ENCODE measurements around the gene PTPN9.
A peak's percentile ranks its signal among the peaks of the same experiment; 100 is the strongest.
"Not testable (repeated sequence)": the region's sequence is repeated elsewhere in the genome, so short reads cannot be mapped to it uniquely, and the experiment has no call there.

PTPN9 gene

DNA sequence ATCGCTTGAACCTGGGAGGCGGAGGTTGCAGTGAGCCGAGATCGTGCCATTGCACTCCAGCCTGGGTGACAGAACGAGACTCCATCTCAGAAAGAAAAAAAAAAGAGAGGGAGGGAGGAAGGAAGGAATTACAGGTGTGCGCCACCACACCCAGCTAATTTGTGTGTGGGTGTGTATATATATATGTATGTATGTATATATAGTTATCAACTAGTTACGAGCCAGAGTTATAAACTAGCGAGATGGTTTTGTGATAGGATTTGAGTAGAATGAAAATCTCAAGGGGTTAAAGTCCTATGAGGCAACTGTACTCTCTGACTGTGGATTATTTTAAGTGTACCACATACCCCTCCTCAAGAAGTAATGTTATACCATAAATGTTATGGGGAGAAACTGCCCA lies 76.8 kb downstream of the PTPN9 start:
- H3K36me3 ChIP-seq (ENCODE audit: control insufficient read depth, insufficient read depth, low read length), result peaks cover 7% of the 10 kb centered on the region
- H3K4me1 ChIP-seq (ENCODE audit: control insufficient read depth, insufficient read depth, low read length), result no peaks in the 10 kb centered on the region
- no peak overlapping the region for H3K4me3 ChIP-seq (ENCODE audit: low read length)
- H3K9me3 ChIP-seq (ENCODE audit: control insufficient read depth, low read length), result no peaks in the 10 kb centered on the region
- H3K27me3 ChIP-seq (ENCODE audit: control insufficient read depth, insufficient read depth, low read length), result no peaks in the 10 kb centered on the region
- no peak overlapping the region for H3K9ac ChIP-seq (ENCODE audit: low read length)

DNA sequence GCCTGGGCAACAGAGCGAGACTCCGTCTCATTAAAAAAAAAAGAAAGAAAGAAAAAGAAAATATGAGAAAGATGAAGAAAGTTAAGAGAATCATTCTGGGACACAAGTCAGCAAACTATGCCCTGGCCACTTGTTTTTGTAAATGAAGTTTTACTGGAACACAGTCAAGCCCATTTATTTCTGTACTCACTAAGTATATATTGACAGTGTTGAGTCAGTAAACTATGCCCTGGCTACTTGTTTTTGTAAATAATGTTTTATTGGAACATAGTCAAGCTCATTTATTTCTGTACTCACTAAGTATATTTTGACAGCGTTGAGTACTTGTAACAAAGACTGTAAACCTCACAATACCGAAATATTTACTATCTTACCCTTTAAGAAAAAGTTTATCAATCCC lies 85.4 kb downstream of the PTPN9 start:
- Histone ChIP-seq H3K4me3 (ENCODE audit: low read length) (no peak overlapping the region), H3K9me3 (ENCODE audit: control insufficient read depth, low read length) (no peaks in the 10 kb centered on the region), H3K36me3 (ENCODE audit: control insufficient read depth, insufficient read depth, low read length) (no peaks in the 10 kb centered on the region), H3K9ac (ENCODE audit: low read length) (no peak overlapping the region), H3K27me3 (ENCODE audit: control insufficient read depth, insufficient read depth, low read length) (no peaks in the 10 kb centered on the region), H3K4me1 (ENCODE audit: control insufficient read depth, insufficient read depth, low read length) (no peaks in the 10 kb centered on the region)

DNA sequence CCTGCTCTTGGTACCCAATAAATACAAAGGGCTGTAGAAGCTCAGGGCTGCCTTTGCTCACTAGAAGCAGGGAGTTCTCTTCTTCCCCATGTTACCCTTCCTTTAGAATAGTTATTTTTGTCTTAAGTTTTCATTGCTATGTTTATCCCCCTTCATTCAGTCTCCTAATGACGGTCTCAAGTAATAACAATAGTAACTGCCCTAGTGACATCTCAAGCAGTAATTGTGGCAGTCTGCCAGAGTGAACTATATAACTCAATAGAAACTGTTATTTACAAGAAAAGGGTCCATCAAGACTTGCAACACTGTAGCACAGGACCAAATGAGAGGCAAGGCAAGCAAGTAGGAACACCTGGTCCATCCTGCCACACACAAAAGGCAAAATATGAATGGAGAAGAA lies 95.2 kb downstream of the PTPN9 start:
- H3K4me1 ChIP-seq (ENCODE audit: control insufficient read depth, insufficient read depth, low read length), result peaks cover 13% of the 10 kb centered on the region
- no peak overlapping the region for H3K4me3 ChIP-seq (ENCODE audit: low read length)
- no peaks in the 10 kb centered on the region for H3K36me3 ChIP-seq (ENCODE audit: control insufficient read depth, insufficient read depth, low read length)
- no peak overlapping the region for H3K9ac ChIP-seq (ENCODE audit: low read length)
- no peaks in the 10 kb centered on the region for H3K9me3 ChIP-seq (ENCODE audit: control insufficient read depth, low read length)
- H3K27me3 ChIP-seq (ENCODE audit: control insufficient read depth, insufficient read depth, low read length), result no peaks in the 10 kb centered on the region

DNA sequence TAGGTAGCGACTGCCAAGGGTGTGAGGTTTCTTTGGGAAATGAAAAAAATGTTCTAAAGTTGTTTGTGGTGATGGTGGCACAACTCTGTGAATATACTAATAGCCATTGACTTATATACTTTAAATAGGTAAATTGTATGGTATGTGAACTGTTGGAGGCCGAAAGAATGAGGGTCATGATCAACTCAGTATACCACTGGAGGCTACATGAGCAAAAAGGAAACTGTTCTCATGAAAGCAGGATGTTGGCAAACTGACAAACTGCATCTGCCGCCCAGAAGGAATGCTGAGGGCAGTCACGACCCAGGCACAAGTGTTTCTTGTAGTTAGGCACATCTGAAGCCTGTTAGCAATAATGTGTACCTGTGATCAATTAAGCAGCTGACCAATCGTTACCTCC lies 95.6 kb downstream of the PTPN9 start:
- H3K4me3 ChIP-seq (ENCODE audit: low read length); H3K9me3 ChIP-seq (ENCODE audit: control insufficient read depth, low read length); H3K36me3 ChIP-seq (ENCODE audit: control insufficient read depth, insufficient read depth, low read length); H3K9ac ChIP-seq (ENCODE audit: low read length); H3K27me3 ChIP-seq (ENCODE audit: control insufficient read depth, insufficient read depth, low read length): not testable (repeated sequence)
- peaks cover 13% of the 10 kb centered on the region for H3K4me1 ChIP-seq (ENCODE audit: control insufficient read depth, insufficient read depth, low read length)

- H3K9me3 ChIP-seq (ENCODE audit: control insufficient read depth, low read length), result no peaks in the 10 kb centered on the region
- H3K4me1 ChIP-seq (ENCODE audit: control insufficient read depth, insufficient read depth, low read length), result peaks cover 13% of the 10 kb centered on the region
- H3K36me3 ChIP-seq (ENCODE audit: control insufficient read depth, insufficient read depth, low read length), result no peaks in the 10 kb centered on the region
- H3K4me3 ChIP-seq (ENCODE audit: low read length), result no peak overlapping the region
- H3K27me3 ChIP-seq (ENCODE audit: control insufficient read depth, insufficient read depth, low read length), result no peaks in the 10 kb centered on the region
- H3K9ac ChIP-seq (ENCODE audit: low read length), result no peak overlapping the region
Measured at GRCh38 chr15:75483106-75483505, 96.0 kb downstream of the PTPN9 start.

DNA sequence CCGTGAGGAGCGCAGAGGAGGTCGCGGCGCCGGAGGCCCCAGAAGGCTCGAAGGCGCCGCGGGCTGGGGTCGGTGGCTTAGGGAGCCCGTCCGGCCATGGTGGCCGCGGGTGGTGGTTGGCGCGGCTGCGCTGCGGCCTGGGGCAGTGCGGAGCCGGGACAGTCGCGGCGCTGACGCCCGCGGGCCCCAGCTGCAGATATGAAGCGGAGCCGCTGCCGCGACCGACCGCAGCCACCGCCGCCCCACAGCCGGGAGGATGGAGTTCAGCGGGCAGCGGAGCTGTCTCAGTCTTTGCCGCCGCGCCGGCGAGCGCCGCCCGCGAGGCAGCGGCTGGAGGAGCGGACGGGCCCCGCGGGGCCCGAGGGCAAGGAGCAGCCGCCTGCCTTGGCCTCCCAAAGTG lies 98.7 kb downstream of the PTPN9 start:
- H3K27me3 ChIP-seq (ENCODE audit: control insufficient read depth, insufficient read depth, low read length); H3K36me3 ChIP-seq (ENCODE audit: control insufficient read depth, insufficient read depth, low read length); H3K9ac ChIP-seq (ENCODE audit: low read length); H3K4me3 ChIP-seq (ENCODE audit: low read length); H3K9me3 ChIP-seq (ENCODE audit: control insufficient read depth, low read length): not testable (repeated sequence)
- H3K4me1 ChIP-seq (ENCODE audit: control insufficient read depth, insufficient read depth, low read length), result peaks cover 13% of the 10 kb centered on the region

DNA sequence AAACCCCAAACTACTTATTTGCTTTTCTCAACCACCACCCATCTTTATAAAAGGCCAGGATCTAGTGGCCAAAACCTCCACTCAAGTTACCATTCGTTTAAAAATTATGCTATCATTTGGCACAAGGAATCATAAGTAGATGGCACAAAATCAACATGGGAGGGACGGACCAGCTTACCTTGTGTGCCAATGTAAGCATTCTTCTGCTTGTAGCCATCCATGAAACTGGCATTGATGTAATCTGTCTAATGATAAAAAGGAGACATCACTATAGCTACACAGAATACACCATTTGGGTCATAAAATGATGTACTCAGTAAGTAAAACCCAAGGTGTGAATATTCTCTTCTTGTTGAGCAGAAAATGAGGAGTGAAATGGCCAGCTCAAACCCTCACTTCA lies 99.4 kb downstream of the PTPN9 start:
- H3K9me3 ChIP-seq (ENCODE audit: control insufficient read depth, low read length), result no peaks in the 10 kb centered on the region
- no peaks in the 10 kb centered on the region for H3K27me3 ChIP-seq (ENCODE audit: control insufficient read depth, insufficient read depth, low read length)
- no peaks in the 10 kb centered on the region for H3K36me3 ChIP-seq (ENCODE audit: control insufficient read depth, insufficient read depth, low read length)
- H3K4me3 ChIP-seq (ENCODE audit: low read length), result no peak overlapping the region
- peaks cover 13% of the 10 kb centered on the region for H3K4me1 ChIP-seq (ENCODE audit: control insufficient read depth, insufficient read depth, low read length)
- no peak overlapping the region for H3K9ac ChIP-seq (ENCODE audit: low read length)

- H3K36me3 ChIP-seq (ENCODE audit: control insufficient read depth, insufficient read depth, low read length); H3K9me3 ChIP-seq (ENCODE audit: control insufficient read depth, low read length); H3K4me3 ChIP-seq (ENCODE audit: low read length); H3K27me3 ChIP-seq (ENCODE audit: control insufficient read depth, insufficient read depth, low read length); H3K9ac ChIP-seq (ENCODE audit: low read length); H3K4me1 ChIP-seq (ENCODE audit: control insufficient read depth, insufficient read depth, low read length): not testable (repeated sequence)
Measured at GRCh38 chr15:75477094-75477493, 102.0 kb downstream of the PTPN9 start.

GRCh38 chr15:75468913-75469598 lies 110.1 kb downstream of the PTPN9 start:
- Histone ChIP-seq H3K4me1 (ENCODE audit: control insufficient read depth, insufficient read depth, low read length) (no peaks in the 10 kb centered on the region), H3K36me3 (ENCODE audit: control insufficient read depth, insufficient read depth, low read length) (peaks cover 16% of the 10 kb centered on the region), H3K27me3 (ENCODE audit: control insufficient read depth, insufficient read depth, low read length) (no peaks in the 10 kb centered on the region), H3K4me3 (ENCODE audit: low read length) (no peak overlapping the region), H3K9ac (ENCODE audit: low read length) (no peak overlapping the region), H3K9me3 (ENCODE audit: control insufficient read depth, low read length) (no peaks in the 10 kb centered on the region)

- Histone ChIP-seq H3K27me3 (ENCODE audit: control insufficient read depth, insufficient read depth, low read length) (no peaks in the 10 kb centered on the region), H3K9ac (ENCODE audit: low read length) (no peak overlapping the region), H3K4me3 (ENCODE audit: low read length) (no peak overlapping the region), H3K36me3 (ENCODE audit: control insufficient read depth, insufficient read depth, low read length) (no peaks in the 10 kb centered on the region), H3K4me1 (ENCODE audit: control insufficient read depth, insufficient read depth, low read length) (peaks cover 17% of the 10 kb centered on the region), H3K9me3 (ENCODE audit: control insufficient read depth, low read length) (no peaks in the 10 kb centered on the region)
Measured at GRCh38 chr15:75460646-75461045, 118.5 kb downstream of the PTPN9 start.

DNA sequence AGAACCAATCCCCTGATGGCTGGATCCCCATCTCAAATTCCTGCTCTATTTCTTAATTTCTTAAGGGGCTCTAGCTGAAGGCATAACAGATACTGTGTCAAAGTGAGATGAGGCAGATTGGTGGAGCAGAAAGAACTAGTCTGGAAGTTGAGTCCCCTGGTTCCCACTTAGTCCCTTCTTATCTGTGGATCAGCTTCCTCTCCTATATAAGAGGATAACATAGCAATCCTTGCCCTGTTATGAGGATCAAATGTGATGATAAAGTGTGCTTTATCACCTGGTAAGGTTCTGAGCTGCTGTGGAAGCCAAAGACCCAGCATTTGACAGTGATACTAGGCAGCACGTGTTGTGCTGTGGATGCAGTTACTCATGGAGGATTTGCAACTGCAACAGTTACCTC lies 119.5 kb downstream of the PTPN9 start:
- H3K27me3 ChIP-seq (ENCODE audit: control insufficient read depth, insufficient read depth, low read length), result no peaks in the 10 kb centered on the region
- H3K36me3 ChIP-seq (ENCODE audit: control insufficient read depth, insufficient read depth, low read length), result no peaks in the 10 kb centered on the region
- H3K9ac ChIP-seq (ENCODE audit: low read length), result no peak overlapping the region
- H3K4me3 ChIP-seq (ENCODE audit: low read length), result no peak overlapping the region
- peaks cover 17% of the 10 kb centered on the region for H3K4me1 ChIP-seq (ENCODE audit: control insufficient read depth, insufficient read depth, low read length)
- no peaks in the 10 kb centered on the region for H3K9me3 ChIP-seq (ENCODE audit: control insufficient read depth, low read length)

- Histone ChIP-seq H3K36me3 (ENCODE audit: control insufficient read depth, insufficient read depth, low read length) (no peaks in the 10 kb centered on the region), H3K9me3 (ENCODE audit: control insufficient read depth, low read length) (no peaks in the 10 kb centered on the region), H3K4me3 (ENCODE audit: low read length) (no peak overlapping the region), H3K4me1 (ENCODE audit: control insufficient read depth, insufficient read depth, low read length) (peaks cover 23% of the 10 kb centered on the region), H3K9ac (ENCODE audit: low read length) (no peak overlapping the region), H3K27me3 (ENCODE audit: control insufficient read depth, insufficient read depth, low read length) (no peaks in the 10 kb centered on the region)
Measured at GRCh38 chr15:75456710-75457109, 122.4 kb downstream of the PTPN9 start.

GRCh38 chr15:75455982-75456531 lies 123.1 kb downstream of the PTPN9 start:
- H3K4me1 ChIP-seq (ENCODE audit: control insufficient read depth, insufficient read depth, low read length), result peaks cover 23% of the 10 kb centered on the region
- H3K9ac ChIP-seq (ENCODE audit: low read length), result peak overlapping the region; percentile 83
- peak overlapping the region; percentile 69 for H3K4me3 ChIP-seq (ENCODE audit: low read length)
- no peaks in the 10 kb centered on the region for H3K27me3 ChIP-seq (ENCODE audit: control insufficient read depth, insufficient read depth, low read length)
- no peaks in the 10 kb centered on the region for H3K9me3 ChIP-seq (ENCODE audit: control insufficient read depth, low read length)
- H3K36me3 ChIP-seq (ENCODE audit: control insufficient read depth, insufficient read depth, low read length), result no peaks in the 10 kb centered on the region

Data from mucosa of stomach (tissue), 1 donor.